GM18517 (cell line): ENCODE measurements around the gene ZNF888.
"Not testable (repeated sequence)": the region's sequence is repeated elsewhere in the genome, so short reads cannot be mapped to it uniquely, and the experiment has no call there.

Experiments
- ATAC-seq: cut with Tn5 transposase; IDR thresholded peaks from one replicate; pipeline ENCODE4 v1.9.1; 2021; ENCODE audit warnings: mild to moderate bottlenecking, moderate library complexity; ENCODE audit not compliant: unreplicated experiment

Gene ZNF888

GRCh38 chr19:52941941-52942385 is 18.7 kb upstream of the ZNF888 start:
- ATAC-seq: peak; percentile 20

- not testable (repeated sequence) for ATAC-seq
Observed at GRCh38 chr19:52941523-52941922, 18.3 kb upstream of the ZNF888 start.

DNA sequence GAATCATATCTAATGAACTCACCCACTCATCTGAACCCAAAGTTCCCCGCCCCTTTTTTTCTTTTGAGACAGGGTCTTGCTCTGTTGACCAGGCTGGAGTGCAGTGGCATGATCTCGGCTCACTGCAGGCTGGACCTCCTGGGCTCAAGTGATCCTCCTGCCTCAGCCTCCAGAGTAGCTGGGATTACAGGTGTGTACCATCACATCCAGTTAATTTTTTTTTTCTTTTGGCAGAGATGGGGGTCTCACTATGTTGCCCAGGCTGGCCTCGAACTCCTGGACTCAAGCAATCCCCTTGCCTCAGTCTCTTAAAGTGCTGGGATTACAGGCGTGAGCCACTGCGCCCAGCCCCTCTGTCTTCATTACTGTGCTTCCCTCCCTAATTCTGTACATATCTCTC is 17.7 kb upstream of the ZNF888 start:
- ATAC-seq: not testable (repeated sequence)

- ATAC-seq: no peak
Observed at GRCh38 chr19:52938761-52939160, 15.5 kb upstream of the ZNF888 start.

- no peak for ATAC-seq
Observed at GRCh38 chr19:52936954-52937325, 13.7 kb upstream of the ZNF888 start.

DNA sequence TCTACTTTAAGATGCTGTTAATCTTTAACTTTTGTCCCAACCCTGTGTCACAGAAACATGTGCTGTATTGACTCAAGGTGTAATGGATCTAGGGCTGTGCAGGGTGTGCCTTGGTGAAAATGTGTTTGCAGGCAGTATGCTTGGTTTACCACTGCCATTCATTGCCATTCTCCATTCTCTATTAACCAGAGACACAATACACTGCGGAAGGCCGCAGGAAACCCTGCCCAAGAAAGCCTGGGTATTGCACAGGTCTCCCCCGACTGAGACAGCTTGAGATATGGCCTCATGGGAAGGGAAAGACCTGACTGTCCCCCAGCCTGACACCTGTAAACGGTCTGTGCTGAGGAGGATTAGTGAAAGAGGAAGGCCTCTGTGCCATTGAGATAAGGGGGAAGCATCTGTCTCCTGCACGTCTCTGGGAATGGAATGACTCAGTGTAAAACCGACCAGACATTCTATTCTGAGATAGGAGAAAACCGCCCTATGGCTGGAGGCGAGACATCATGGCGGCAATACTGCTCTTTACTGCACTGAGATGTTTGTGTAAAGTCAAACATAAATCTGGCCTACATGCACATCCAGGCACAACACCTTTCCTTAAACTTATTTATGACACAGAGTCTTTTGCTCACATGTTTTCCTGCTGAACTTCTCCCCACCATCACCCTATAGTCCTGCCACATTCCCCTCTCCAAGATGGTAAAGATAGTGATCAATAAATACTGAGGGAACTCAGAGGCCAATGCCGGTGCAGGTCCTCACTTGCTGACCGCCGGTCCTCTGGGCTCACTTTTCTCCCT is 13.1 kb upstream of the ZNF888 start:
- no peak for ATAC-seq

DNA sequence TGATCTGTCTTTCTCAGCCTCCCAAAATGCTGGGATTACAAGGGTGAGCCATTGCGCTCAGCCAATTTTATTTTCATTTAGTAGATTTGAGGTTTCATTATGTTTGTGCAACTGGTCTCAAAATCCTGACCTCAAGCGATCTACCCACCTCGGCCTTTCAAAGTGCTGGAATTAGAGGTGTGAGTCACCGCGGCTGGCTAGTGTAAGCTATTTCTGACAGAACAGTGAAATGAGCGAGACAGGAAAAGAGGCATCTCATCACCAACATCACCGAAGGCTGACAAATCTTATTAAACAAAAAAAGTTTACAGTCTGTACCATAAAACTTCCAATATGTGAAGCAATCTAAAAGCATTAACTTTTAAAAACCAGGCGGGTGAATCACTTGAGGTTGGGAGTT is 12.2 kb upstream of the ZNF888 start:
- ATAC-seq: no peak

DNA sequence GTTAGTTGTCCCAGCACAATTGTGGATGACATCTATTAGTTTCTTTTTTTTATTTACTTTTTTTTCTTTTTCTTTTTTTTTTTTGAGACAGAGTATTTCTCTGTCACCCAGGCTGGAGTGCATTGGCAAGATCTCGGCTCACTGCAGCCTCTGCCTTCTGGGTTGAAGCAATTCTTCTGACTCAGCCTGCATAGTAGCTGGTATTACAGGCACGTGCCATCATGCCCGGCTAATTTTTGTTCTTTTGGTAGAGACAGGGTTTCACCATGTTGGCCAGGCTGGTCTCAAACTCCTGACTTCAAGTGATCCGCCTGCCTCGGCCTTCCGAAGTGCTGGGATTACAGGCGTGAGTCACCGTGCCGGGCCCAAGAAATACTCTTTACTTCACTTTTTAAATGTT is 1.4 kb upstream of the ZNF888 start:
- ATAC-seq: not testable (repeated sequence)

GRCh38 chr19:52923778-52924593 is 758 bp upstream of the ZNF888 start:
- no peak for ATAC-seq

DNA sequence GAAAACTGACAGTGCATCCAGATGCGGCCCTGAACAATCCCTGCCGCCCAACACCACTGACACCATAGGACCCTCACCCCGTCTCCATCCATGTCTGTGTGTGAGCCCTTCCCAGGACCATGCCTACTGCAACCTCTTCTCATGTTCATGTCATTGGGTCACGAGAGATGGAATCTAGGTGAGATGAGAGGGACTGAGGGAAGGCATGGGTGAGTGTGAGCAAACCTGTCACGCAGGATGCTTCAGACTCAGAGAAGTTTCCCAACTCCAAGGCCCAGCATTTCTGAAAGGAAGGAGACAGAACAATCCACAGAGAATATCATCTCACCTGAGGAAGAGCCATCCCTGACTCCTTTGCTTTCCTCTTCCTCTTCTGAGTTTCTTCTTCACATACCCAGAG is 5.7 kb downstream of the ZNF888 start:
- no peak for ATAC-seq

DNA sequence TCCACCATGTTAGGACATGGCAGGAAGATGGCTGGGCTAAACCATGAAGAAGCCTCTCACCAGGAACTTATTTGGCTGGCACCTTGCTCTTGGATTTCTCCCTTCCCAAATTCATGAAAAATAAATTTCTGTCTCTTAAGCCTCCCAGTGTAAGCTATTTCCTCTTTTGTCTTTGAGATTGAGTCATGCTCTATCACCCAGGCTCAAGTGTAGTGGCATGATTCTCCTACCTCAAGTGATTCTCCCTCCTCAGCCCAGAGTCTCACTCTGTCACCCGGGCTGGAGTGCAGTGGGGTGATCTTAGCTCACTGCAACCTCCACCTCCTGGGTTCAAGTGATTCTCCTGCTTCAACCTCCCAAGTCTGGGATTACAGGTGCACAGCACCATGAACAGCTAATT is 12.6 kb downstream of the ZNF888 start:
- no peak for ATAC-seq

GRCh38 chr19:52904052-52904780 is 19.0 kb downstream of the ZNF888 start:
- not testable (repeated sequence) for ATAC-seq

DNA sequence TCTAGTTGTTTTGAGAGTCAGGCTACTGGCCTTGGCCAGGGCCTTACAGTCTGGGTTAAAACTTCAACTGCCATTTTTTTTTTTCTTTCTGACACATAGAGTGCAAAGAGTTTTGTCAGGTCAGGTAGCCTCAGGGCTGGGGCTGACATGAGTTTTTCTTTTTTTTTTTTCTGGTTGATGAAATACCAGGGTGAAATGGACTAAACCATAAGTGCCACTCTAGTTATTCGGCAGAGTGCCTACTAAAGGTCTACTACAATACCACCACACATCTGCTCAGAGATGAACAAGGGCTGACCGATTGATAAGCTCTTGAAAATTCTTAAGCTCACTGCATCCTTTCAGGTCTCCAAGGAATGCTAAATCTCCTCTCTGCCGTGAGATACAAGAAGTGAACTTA is 21.4 kb downstream of the ZNF888 start:
- ATAC-seq: no peak

DNA sequence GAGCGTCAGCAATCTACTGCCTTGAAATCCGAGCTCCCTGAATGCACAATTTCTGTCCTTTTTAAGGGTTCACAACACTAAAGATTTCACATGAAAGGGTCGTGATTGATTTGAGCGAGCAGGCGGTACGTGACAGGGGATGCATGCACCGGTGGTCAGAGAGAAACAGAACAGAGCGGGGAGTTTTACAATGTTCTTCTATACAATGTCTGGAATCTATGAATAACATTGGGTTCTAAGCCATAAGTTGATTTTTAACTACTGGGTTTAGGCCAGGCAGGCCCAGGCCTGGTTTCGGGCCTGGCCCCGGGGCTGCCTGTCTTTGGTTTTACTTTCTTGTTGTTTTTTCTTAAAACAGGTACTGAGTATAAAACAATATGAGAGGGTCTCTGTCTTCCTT is 24.6 kb downstream of the ZNF888 start:
- ATAC-seq: not testable (repeated sequence)

DNA sequence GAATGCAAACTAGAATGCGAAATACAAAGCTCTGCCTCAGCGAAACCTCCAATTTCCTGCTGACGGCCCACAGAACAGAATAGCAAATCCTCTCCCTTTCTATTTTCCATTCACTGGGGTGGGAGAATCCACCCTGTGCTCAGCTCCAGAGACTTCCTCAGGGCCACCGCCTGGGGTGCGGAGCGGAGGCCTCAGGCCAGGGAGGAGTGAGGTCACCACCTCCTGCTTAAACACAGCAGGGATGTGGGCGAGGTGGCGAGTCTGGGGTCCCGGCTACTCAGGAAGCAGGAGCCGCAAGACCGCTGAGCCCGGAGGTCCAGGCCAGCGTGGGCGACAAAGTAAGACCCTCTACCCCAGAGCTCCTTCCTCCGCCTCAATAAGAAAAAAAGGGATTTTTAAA is 25.1 kb downstream of the ZNF888 start:
- no peak for ATAC-seq

GRCh38 chr19:52897138-52897935 is 25.9 kb downstream of the ZNF888 start, which contains the start of gene ZNF320:
TSS of gene ZNF320 (minus strand) at chr19:52897635. CDS start at chr19:52890255, 7,380 bp downstream.
- ATAC-seq: peak; percentile 94

DNA sequence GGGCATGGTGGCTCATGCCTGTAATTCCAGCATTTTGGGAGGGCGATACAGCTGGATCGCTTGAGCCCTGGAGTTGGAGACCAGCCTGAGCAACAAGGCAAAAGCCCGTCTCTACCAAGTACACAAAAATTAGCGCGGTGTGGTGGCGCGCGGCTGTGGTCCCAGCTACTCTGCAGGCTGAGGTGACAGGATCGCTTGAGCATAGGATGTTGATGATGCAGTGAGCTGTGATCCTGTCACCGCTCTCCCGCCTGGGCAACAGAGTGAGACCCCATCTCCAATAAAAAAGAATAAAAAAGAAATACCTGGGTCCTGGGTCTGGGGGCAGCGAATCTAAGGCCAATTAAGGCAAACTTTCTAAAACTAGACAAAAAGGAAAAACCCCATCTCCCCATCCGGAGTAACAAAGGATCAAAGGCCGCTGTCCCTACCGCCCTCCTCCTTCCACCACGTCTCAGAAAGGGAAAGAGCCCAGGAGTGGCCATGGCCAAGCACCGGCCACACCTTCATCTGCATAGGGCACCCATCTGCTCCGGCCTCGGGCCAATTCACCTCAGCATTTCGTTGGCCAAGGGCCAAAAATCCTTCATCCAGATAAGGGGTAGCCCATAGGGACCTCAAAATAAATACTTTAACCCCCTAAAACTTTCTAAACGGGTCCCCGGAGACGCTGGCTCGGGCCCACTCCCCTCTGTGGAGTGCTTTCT is 26.6 kb downstream of the ZNF888 start:
- no peak for ATAC-seq

DNA sequence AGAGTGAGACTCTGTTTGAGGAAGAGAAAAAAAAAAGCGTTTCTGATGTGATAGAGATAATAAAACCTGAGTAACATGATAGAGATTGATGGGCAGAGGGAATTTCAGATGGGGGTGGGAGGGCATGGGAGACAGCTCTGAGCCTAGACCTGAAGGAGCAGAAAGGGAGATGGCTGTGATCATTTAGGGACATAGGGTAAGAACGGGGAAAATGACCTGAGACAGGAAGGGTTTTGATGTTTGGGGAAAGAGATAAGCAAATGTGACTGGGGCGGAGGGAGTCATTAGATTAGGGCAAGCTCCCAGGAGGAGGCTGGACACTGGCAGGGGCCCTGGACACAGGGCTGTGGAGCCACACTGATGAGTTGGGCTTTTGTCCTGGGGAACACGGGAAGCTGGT is 31.9 kb downstream of the ZNF888 start:
- ATAC-seq: no peak

DNA sequence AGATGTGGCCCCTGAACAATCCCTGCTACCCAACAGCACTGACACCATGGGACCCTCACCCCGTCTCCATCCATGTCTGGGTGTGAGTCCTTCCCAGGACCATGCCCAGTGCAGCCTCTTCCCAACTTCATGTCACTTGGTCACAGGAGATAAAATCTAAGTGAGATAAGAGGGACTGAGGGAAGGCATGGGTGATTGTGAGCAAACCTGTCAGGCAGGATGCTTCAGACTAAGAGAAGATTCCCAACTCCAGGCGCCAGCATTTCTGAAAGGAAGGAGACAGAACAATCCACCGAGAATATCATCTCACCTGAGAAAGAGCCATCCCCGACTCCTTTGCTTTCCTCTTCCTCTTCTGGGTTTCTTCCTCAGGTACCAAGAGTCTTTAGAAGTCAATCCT is 33.3 kb downstream of the ZNF888 start:
- no peak for ATAC-seq

- no peak for ATAC-seq
Observed at GRCh38 chr19:52889076-52889475, 34.2 kb downstream of the ZNF888 start.
